Spinal cord (tissue), 10 donors: ENCODE data around the gene BSG. TPM values are rescaled to one million over a fixed set of nuclear protein-coding genes. Genes with fewer than 3 reads are reported as not detected.

ENCODE experiments used
- DNase-seq, 6 donors: peaks; one replicate each; pipeline versions ENCODE4 v3.0.0 to v3.0.0-alpha.2; 2013 to 2015; ENCODE audit warnings: low spot score in 6 of 6, low read depth in 4 of 6
- H3K27ac ChIP-seq: one replicate; pipeline ENCODE4 v1.5.1; 2013; ENCODE audit warnings: low read depth, low read length, control low read depth
- H3K27me3 ChIP-seq: one replicate; pipeline ENCODE4 v1.6.1; 2013; ENCODE audit warnings: low read length; ENCODE audit not compliant: control insufficient read depth, insufficient read depth
- H3K36me3 ChIP-seq: one replicate; pipeline ENCODE4 v1.6.1; 2013; ENCODE audit warnings: low read length; ENCODE audit not compliant: control insufficient read depth, insufficient read depth
- H3K4me1 ChIP-seq: one replicate; pipeline ENCODE4 v1.6.1; 2013; ENCODE audit warnings: low read length; ENCODE audit not compliant: control insufficient read depth, insufficient read depth
- H3K4me3 ChIP-seq: one replicate; pipeline ENCODE4 v1.5.1; 2013; ENCODE audit warnings: low read depth, low read length, control low read depth
- H3K9me3 ChIP-seq: one replicate; pipeline ENCODE4 v1.6.1; 2013; ENCODE audit warnings: low read length; ENCODE audit not compliant: control insufficient read depth, insufficient read depth
- WGBS: methylation state at CpG from one replicate; pipeline ENCODE4 v1.1.5; 2013; ENCODE audit warnings: missing lambda C conversion rate; ENCODE audit not compliant: insufficient coverage; 5-methylcytosine and 5-hydroxymethylcytosine counted together
- polyA plus RNA-seq, 2 donors: library from polyadenylated mRNA; unstranded; fragments of 120-200 nt; gene quantifications; one replicate each; pipeline ENCODE4 v1.2.1, GENCODE V29; 2013; ENCODE audit not compliant: insufficient read length in 2 of 2
- total RNA-seq, 2 donors: library from RNA; depleted of rRNA in 1 of 2; stranded (reverse); fragments of 120-200 nt in 1 of 2; fragments of >200 nt in 1 of 2; gene quantifications; one replicate each; pipeline versions ENCODE4 v1.2.3 to v1.2.4, GENCODE V29; 2013 to 2014
- donor health status: healthy.

The BSG gene
- total and polyA plus RNA-seq, 4 donors: 177 to 638 (median 553) TPM

- peak in 2 of 6 donors; percentile 20 to 49 for DNase-seq
- H3K36me3 ChIP-seq: peaks cover 14% of the 10 kb centered on the region
- no peaks in the 10 kb centered on the region for H3K9me3 ChIP-seq
- peaks cover 7% of the 10 kb centered on the region for H3K27me3 ChIP-seq
- H3K4me1 ChIP-seq: peaks cover 51% of the 10 kb centered on the region
- H3K4me3 ChIP-seq: peak overlapping the region; percentile 71
- WGBS: 0% methylated on average over 9 of the region's 14 CpGs
- H3K27ac ChIP-seq: peak overlapping the region; percentile 92
These were observed 826 bp upstream of the BSG start for GRCh38 chr19:571566-571974.

GRCh38 chr19:572743-573518 lies 535 bp downstream of the BSG start:
- Histone ChIP-seq H3K27ac (peak overlapping the region; percentile 84), H3K4me1 (peaks cover 59% of the 10 kb centered on the region), H3K9me3 (no peaks in the 10 kb centered on the region), H3K27me3 (peaks cover 7% of the 10 kb centered on the region), H3K36me3 (peaks cover 28% of the 10 kb centered on the region), H3K4me3 (peak overlapping the region; percentile 81)
- WGBS: 0% methylated on average over 55 of the region's 55 CpGs
- peak in 2 of 6 donors; percentile 34 to 70 for DNase-seq

GRCh38 chr19:573519-573825 lies 1.1 kb downstream of the BSG start:
- peak overlapping the region; percentile 84 for H3K27ac ChIP-seq
- H3K36me3 ChIP-seq: peaks cover 33% of the 10 kb centered on the region
- peak overlapping the region; percentile 81 for H3K4me3 ChIP-seq
- H3K4me1 ChIP-seq: peaks cover 59% of the 10 kb centered on the region
- H3K9me3 ChIP-seq: no peaks in the 10 kb centered on the region
- no peak for DNase-seq
- peaks cover 7% of the 10 kb centered on the region for H3K27me3 ChIP-seq
- under 1% methylated on average over 13 of the region's 15 CpGs for WGBS

GRCh38 chr19:574658-575526 lies 2.5 kb downstream of the BSG start:
- H3K27me3 ChIP-seq: peaks cover 7% of the 10 kb centered on the region
- peaks cover 46% of the 10 kb centered on the region for H3K36me3 ChIP-seq
- peaks cover 62% of the 10 kb centered on the region for H3K4me1 ChIP-seq
- WGBS: 28% methylated on average over 30 of the region's 32 CpGs
- peak in 2 of 6 donors; percentile 64 to 68 for DNase-seq
- peak overlapping the region; percentile 24 for H3K4me3 ChIP-seq
- H3K27ac ChIP-seq: peak overlapping the region; percentile 67
- no peaks in the 10 kb centered on the region for H3K9me3 ChIP-seq

- Histone ChIP-seq H3K9me3 (no peaks in the 10 kb centered on the region), H3K36me3 (peaks cover 55% of the 10 kb centered on the region), H3K4me1 (peaks cover 60% of the 10 kb centered on the region), H3K27me3 (peaks cover 6% of the 10 kb centered on the region), H3K27ac (peak overlapping the region; percentile 67), H3K4me3 (no peak overlapping the region)
- WGBS: 62% methylated on average over 33 of the region's 38 CpGs
- peak in 1 of 6 donors; percentile 35 for DNase-seq
These were observed 3.4 kb downstream of the BSG start for GRCh38 chr19:575527-576506.

- no peak for DNase-seq
- Histone ChIP-seq H3K4me3 (no peak overlapping the region), H3K27ac (no peak overlapping the region), H3K36me3 (peaks cover 65% of the 10 kb centered on the region), H3K4me1 (peaks cover 50% of the 10 kb centered on the region), H3K9me3 (no peaks in the 10 kb centered on the region), H3K27me3 (no peaks in the 10 kb centered on the region)
- WGBS: 83% methylated on average over 28 of the region's 28 CpGs
These were observed 4.5 kb downstream of the BSG start for GRCh38 chr19:576768-577438.

- H3K9me3 ChIP-seq: no peaks in the 10 kb centered on the region
- no peak overlapping the region for H3K27ac ChIP-seq
- no peak overlapping the region for H3K4me3 ChIP-seq
- WGBS: 90% methylated on average over 60 of the region's 66 CpGs
- peaks cover 73% of the 10 kb centered on the region for H3K36me3 ChIP-seq
- no peak for DNase-seq
- peaks cover 47% of the 10 kb centered on the region for H3K4me1 ChIP-seq
- no peaks in the 10 kb centered on the region for H3K27me3 ChIP-seq
These were observed 5.3 kb downstream of the BSG start for GRCh38 chr19:577439-578392.

GRCh38 chr19:579111-579841 lies 6.9 kb downstream of the BSG start:
- H3K9me3 ChIP-seq: no peaks in the 10 kb centered on the region
- H3K4me3 ChIP-seq: no peak overlapping the region
- H3K4me1 ChIP-seq: peaks cover 41% of the 10 kb centered on the region
- H3K27ac ChIP-seq: no peak overlapping the region
- 90% methylated on average over 44 of the region's 46 CpGs for WGBS
- H3K27me3 ChIP-seq: no peaks in the 10 kb centered on the region
- peaks cover 89% of the 10 kb centered on the region for H3K36me3 ChIP-seq
- DNase-seq: no peak
